Measurements from ENCODE around the gene DHDH.

DHDH gene

DNA sequence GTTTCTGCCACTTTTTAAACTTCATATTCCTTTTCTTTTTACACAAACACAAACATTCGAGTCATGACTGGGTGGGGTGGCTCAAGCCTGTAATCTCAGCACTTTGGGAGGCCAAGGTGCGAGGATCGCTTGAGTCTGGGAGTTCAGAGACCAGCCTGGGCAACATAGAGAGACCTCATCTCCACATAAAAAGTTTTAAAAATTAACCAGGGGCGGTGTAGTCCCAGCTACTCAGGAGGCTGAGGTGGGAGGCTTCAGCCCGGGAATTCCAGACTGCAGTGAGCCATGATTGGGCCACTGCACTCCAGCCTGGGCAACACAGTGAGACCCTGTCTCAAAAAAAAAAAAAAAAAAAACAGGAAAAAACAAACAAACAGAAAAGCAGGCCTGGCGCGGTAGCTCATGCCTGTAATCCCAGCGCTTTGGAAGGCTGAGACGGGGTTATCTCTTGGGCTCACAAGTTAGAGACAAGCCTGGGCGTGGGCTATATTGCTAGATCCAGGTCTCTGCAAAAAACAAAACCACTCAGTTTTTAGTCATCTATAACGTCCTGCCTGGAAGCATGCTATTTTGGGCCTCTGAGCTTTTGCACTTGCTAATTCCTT, 20.6 kb downstream of the DHDH start:
- H3K4me3 Mint-ChIP-seq = peak overlapping the region; percentile 92 to 97
- no peak for ATAC-seq
- H3K27me3 Mint-ChIP-seq = no peaks in the 10 kb centered on the region
- no peaks in the 10 kb centered on the region for H3K9me3 Mint-ChIP-seq
- no peak for DNase-seq
- peak overlapping the region; percentile 94 to 99 for H3K27ac Mint-ChIP-seq
- H3K4me1 Mint-ChIP-seq = peaks cover 47% of the 10 kb centered on the region

DNA sequence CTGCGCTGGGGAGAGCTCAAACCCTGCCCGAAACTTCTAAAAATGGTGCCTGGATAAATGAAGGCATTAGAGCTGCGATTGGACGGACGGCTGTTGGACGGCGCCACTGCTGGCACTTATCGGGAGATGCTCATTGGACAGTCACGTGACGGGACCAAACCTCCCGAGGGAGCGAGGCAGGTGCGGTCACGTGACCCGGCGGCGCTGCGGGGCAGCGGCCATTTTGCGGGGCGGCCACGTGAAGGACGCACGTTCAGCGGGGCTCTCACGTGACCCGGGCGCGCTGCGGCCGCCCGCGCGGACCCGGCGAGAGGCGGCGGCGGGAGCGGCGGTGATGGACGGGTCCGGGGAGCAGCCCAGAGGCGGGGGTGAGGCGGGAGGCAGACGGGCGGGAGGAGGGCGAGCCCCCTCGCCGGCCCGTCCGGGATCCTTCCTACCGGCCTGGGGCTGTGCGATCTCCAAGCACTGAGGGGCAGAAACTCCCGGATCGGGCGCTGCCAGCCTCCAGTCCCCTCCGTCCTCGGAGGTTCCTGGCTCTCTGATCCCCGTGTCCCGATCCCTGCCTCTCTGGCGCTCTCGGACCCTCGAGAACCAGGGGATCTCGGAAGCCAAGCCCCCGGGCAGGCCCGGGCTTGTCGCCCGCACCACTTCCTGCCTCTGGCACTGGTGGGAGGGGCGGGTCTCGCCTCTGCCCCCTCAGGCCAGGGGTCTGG, 21.3 kb downstream of the DHDH start, which contains the start of gene BAX:
Gene BAX, plus strand, starts transcription at position 281 of the 713 bp plus-strand sequence. Its CDS starts 54 bp downstream, at position 335.
- Mint-ChIP-seq H3K9me3 (no peaks in the 10 kb centered on the region), H3K4me1 (peaks cover 53% of the 10 kb centered on the region), H3K27ac (peak within 1 kb of the TSS; percentile 96 to 99), H3K4me3 (peak within 1 kb of the TSS; percentile 97 to 98), H3K27me3 (no peaks in the 10 kb centered on the region)
- DNase-seq = peak; percentile 94 to 97
- ATAC-seq = peak; percentile 88

DNA sequence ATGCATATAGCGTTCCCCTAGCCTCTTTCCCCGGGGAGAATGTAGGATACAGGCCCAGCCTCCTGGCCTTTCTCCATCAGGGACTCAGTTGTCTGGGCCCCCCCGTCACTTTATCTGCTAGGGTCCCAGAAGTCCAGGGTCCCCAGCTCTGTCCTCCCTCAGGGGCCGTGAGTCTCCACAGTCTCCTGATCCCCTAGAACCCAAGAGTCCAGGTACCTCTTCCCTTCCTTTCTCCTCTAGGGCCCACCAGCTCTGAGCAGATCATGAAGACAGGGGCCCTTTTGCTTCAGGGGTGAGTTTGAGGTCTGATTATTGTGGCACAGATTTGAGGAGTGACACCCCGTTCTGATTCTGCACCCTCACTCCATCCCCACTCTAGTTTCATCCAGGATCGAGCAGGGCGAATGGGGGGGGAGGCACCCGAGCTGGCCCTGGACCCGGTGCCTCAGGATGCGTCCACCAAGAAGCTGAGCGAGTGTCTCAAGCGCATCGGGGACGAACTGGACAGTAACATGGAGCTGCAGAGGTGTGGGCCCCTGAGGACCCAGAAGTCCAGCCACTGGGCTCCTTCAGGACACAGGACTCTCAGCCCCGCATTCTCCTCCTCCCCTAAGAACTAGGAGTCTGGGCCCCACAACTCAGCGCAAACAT, 21.9 kb downstream of the DHDH start:
- DNase-seq = no peak
- Mint-ChIP-seq H3K4me1 (peaks cover 54% of the 10 kb centered on the region), H3K27me3 (no peaks in the 10 kb centered on the region), H3K27ac (peak overlapping the region; percentile 96 to 99), H3K9me3 (no peaks in the 10 kb centered on the region), H3K4me3 (peak overlapping the region; percentile 97 to 98)
- ATAC-seq = no peak

DNA sequence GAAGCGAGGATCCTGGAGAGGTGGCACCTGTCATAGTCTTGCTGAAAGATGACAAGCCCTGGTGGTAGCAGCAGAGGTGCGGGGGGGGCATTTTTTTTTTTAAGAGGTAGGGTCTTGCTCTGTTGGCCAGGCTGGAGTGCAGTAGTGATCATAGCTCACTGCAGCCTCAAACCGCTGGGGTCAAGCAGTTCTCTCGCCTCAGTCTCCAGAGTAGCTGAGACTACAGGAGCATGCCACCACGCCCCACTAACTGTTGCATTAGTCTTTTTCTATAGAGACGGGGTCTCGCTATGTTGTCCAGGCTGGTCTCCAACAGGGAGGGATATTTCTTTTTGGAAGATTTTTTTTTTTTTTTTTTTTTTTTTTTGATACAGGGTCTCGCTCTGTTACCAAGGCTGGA, 24.5 kb downstream of the DHDH start:
- DNase-seq (no peak), ATAC-seq (no peak)
- no peak overlapping the region for H3K4me3 Mint-ChIP-seq
- H3K27me3 Mint-ChIP-seq = no peaks in the 10 kb centered on the region
- no peaks in the 10 kb centered on the region for H3K9me3 Mint-ChIP-seq
- peak overlapping the region in 1 of 2 donors; percentile 59 for H3K27ac Mint-ChIP-seq
- H3K4me1 Mint-ChIP-seq = peaks cover 77% of the 10 kb centered on the region

DNA sequence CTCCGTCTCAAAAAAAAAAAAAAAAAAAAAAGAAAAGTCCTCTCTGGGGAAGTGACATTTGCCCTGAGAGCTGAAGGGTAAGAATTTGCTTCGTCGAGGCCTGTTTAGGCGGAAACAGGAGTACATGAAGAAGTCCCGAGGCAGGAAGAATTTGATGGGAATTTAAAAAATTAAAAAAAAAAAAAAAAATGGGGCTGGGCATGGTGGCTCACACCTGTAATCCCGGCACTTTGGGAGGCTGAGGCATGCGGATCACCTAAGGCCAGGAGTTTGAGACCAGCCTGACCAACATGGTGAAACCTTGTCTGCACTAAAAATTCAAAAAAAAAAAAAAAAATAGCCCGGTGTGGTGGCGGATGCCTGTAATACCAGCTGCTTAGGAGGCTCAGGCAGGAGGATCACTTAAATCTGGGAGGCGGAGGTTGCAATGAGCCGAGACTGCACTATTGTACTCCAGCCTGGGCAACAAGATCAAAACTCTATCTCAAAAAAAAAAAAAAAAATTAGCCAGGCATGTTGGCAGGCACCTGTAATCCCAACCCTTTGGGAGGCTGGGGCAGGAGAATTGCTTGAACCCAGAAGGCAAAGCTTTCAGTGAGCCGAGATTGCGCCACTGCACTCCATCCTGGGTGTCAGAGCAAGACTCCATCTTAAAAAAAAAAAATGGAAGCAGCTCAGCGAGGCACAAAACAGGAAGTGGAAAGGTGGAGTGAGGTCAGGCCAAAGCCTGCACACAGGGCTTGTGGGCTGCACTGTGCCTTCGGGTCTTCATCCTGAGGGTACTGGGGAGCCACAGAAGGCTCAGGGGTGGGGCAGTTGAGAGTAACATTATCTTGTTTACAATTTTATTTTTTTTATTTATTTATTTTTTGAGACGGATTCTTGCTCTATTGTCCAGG, 26.1 kb downstream of the DHDH start:
- Mint-ChIP-seq H3K9me3 (no peaks in the 10 kb centered on the region), H3K27me3 (no peaks in the 10 kb centered on the region), H3K4me3 (no peak overlapping the region), H3K4me1 (peaks cover 85% of the 10 kb centered on the region), H3K27ac (no peak overlapping the region)
- no peak for DNase-seq
- ATAC-seq = no peak

DNA sequence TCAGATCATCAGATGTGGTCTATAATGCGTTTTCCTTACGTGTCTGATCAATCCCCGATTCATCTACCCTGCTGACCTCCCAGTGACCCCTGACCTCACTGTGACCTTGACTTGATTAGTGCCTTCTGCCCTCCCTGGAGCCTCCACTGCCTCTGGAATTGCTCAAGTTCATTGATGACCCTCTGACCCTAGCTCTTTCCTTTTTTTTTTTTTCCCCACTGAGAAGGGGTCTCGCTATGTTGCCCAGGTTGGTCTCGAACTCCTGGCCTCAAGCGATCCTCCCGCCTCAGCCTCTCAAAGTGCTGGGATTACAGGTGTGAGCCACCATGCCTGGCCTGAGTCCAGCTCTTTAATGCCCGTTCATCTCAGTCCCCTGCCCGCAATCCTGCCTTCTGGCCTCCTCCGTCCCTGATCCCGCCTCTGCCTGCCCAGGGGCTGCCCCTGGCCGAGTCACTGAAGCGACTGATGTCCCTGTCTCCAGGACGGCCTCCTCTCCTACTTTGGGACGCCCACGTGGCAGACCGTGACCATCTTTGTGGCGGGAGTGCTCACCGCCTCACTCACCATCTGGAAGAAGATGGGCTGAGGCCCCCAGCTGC, 27.7 kb downstream of the DHDH start:
- ATAC-seq (no peak), DNase-seq (peak in 1 of 2 donors; percentile 30)
- Mint-ChIP-seq H3K9me3 (no peaks in the 10 kb centered on the region), H3K27me3 (no peaks in the 10 kb centered on the region), H3K27ac (peak overlapping the region in 1 of 2 donors; percentile 85), H3K4me1 (peaks cover 87% of the 10 kb centered on the region), H3K4me3 (peak overlapping the region in 1 of 2 donors; percentile 10)

DNA sequence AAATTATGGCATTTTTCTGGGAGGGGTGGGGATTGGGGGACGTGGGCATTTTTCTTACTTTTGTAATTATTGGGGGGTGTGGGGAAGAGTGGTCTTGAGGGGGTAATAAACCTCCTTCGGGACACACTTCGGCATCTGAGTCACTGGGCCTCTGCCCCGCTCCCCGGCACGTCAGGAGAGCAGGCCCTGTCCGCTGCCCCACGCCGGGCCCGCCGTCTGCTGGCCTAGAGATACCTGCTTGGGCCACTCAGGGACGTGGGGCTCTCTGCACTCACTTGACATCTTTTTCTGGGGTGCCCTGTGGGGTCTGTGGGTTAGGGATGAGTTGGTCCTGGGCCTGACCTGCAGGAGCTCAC, 28.2 kb downstream of the DHDH start:
- DNase-seq (peak in 1 of 2 donors; percentile 27), ATAC-seq (no peak)
- peak overlapping the region; percentile 93 to 98 for H3K27ac Mint-ChIP-seq
- H3K4me3 Mint-ChIP-seq = peak overlapping the region; percentile 92 to 96
- peaks cover 87% of the 10 kb centered on the region for H3K4me1 Mint-ChIP-seq
- H3K27me3 Mint-ChIP-seq = no peaks in the 10 kb centered on the region
- no peaks in the 10 kb centered on the region for H3K9me3 Mint-ChIP-seq

DNA sequence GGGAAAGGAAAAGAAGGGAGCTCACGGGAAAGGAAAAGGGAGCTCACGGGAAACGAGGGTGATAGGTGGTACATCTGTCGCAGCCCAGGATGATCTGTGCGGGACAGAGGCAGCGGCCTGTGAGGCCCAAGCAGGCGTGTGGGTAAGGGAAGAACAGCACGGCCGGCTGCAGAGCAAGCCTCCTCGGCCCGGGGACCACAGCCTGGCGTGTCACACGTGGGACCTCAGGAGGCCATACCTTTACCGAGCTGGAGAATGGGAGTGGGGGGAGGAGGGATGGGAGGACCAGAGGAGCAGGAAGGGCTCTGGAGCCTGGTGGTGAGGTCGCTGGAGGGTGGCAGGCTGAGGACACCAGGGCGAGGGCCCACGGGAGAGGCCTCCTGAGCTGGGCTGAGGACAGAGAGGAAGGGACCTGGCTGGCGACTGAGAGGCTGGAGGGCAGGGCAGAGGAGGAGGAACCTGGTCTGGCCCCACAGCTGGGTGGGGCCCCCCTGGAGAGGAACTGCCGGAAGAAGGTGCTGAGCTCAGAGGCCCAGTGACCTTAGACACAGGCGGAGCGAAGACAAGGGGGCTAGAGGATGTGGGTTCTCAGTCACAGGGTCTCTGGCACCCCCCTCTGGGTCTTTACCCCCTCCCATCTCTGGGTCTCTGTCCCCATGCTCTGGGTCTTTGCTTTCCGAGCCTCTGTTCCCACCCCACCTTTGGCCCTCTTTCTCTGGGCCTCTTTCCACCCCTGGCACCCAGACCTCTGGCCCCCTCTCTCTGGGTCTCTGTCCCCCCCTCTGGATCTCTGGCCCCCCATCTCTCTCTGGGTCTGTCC, 28.7 kb downstream of the DHDH start:
- Mint-ChIP-seq H3K27ac (peak overlapping the region; percentile 93 to 98), H3K27me3 (no peaks in the 10 kb centered on the region), H3K4me1 (peaks cover 87% of the 10 kb centered on the region), H3K4me3 (peak overlapping the region; percentile 92 to 96), H3K9me3 (no peaks in the 10 kb centered on the region)
- ATAC-seq (peak; percentile 43), DNase-seq (peak; percentile 55 to 70)

DNA sequence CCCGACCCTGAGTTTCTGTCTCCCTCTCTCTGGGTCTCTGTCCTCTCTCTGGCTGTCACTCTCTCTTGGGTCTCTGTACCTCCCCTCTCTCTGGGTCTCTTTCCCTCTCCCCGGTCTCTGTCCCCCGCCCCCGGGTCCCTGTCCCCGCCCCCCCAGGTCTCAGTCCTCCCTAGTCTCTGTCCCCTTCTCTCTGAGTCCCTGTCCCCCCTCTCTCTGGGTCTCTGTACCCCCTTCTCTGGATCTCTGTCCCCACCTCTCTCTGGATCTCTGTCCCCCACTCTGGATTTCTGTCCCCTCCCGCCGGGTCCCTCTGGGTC, 29.3 kb downstream of the DHDH start:
- H3K4me1 Mint-ChIP-seq = peaks cover 87% of the 10 kb centered on the region
- H3K9me3 Mint-ChIP-seq = no peaks in the 10 kb centered on the region
- ATAC-seq = no peak
- no peaks in the 10 kb centered on the region for H3K27me3 Mint-ChIP-seq
- H3K27ac Mint-ChIP-seq = peak overlapping the region; percentile 93 to 98
- H3K4me3 Mint-ChIP-seq = peak overlapping the region; percentile 92 to 96
- DNase-seq = no peak

DNA sequence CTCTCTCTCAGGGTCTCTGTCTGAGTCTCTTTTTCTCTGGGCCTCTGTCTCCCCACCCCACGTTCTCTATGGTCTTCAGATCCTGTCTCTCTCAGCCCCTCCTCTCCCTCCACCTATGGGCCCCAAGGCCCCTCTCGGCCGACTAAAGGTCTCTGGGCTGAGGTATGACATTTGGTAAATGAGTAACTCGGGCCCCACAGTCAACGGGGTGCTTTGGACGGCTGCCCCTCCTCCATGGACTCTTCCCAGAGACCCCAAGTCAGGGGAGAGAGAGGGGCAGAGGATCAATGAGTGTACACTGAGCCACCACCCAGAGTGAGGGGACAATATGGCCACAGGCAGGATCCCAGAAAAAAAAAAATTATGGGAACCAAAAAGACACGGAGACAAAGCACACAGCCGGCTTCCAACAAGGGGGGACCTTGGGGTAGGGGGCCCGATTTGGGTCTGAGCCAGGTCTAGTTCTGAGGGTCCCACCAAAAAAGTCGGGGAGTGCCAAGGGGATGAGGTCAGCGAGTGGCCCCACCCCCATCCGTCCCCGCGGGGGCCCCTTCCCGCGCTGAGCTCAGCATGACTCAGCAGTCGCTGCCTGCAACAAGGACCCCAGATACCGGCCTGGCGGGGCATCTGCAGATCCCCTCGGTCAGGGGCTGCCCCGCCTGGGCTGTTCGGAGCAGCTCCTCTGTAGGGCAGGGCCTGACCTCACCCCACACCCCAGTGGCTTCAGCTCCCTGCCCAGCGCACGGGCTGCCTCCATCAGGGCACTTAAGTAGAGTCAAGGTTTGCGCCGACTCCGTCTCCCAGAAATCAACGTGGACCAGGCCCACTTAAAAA, 30.1 kb downstream of the DHDH start:
- Mint-ChIP-seq H3K27me3 (no peaks in the 10 kb centered on the region), H3K27ac (peak overlapping the region; percentile 93 to 98), H3K4me3 (peak overlapping the region; percentile 92 to 96), H3K4me1 (peaks cover 89% of the 10 kb centered on the region), H3K9me3 (no peaks in the 10 kb centered on the region)
- ATAC-seq (peak; percentile 35), DNase-seq (peak; percentile 69 to 83)

DNA sequence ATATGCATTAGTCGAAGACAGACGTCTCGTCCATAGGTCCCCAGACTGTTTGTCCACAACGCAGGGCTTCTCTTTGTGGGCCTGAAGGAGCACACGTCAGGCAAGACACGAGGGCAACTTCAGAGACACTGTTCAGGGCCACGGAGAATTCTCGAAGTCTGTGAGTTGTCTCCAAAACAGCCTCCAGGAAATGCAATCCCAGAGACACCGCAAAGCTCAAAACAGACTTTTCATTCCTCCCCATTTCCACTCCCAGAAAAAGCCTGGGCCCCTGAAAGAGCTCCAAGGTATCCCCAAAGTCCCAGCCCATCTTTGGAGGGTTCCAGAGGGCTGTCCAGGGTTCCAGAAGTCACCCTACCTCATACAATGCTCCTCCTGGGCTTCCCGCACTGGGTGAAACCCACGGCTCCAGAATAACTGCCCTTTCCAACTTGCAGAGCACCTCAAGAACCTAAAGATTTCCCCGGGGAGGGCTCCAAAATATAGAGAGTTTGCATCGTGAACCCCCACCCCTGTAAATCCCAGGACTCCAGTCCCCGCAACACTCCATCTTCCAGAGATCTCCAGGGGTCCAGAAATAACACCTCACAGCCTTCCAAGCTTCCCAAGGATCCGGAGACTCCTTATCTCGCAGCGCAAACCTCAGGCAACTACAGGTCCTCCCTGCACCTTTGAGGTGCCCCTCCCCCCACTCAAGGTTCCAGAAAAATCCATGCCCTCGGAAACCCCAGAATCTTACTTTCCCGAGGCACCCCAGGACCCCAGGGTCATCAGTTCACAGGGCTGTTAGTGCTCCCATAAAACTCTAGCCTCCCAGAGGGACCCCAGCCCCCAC, 30.9 kb downstream of the DHDH start:
- H3K27ac Mint-ChIP-seq = peak overlapping the region; percentile 93 to 98
- no peak for ATAC-seq
- H3K27me3 Mint-ChIP-seq = no peaks in the 10 kb centered on the region
- no peaks in the 10 kb centered on the region for H3K9me3 Mint-ChIP-seq
- H3K4me1 Mint-ChIP-seq = peaks cover 85% of the 10 kb centered on the region
- H3K4me3 Mint-ChIP-seq = peak overlapping the region; percentile 92 to 96
- DNase-seq = peak in 1 of 2 donors; percentile 26

DNA sequence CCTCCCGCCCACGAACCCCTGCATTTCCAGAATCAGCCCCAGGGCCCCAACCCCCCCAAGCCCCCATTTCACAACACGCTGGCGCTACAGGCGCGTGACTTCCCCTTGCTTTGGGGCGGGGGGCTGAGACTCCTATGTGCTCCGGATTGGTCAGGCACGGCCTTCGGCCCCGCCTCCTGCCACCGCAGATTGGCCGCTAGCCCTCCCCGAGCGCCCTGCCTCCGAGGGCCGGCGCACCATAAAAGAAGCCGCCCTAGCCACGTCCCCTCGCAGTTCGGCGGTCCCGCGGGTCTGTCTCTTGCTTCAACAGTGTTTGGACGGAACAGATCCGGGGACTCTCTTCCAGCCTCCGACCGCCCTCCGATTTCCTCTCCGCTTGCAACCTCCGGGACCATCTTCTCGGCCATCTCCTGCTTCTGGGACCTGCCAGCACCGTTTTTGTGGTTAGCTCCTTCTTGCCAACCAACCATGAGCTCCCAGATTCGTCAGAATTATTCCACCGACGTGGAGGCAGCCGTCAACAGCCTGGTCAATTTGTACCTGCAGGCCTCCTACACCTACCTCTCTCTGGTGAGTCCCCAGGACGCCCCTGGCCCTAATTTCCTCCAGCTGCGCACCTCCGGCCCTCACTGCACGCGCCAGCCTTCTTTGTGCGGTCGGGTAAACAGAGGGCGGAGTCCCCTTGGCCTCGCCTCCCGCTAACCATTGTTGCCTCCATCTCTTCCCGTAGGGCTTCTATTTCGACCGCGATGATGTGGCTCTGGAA, 31.7 kb downstream of the DHDH start, which contains the start of gene FTL:
Gene FTL, plus strand, starts transcription at position 270 of the 766 bp plus-strand sequence. Its CDS starts 199 bp downstream, at position 469.
- peak; percentile 95 for DNase-seq
- peaks cover 82% of the 10 kb centered on the region for H3K4me1 Mint-ChIP-seq

More for the DNA sequence above, 31.7 kb downstream of the DHDH start, which contains the start of gene FTL:
- peak; percentile 73 for ATAC-seq
- H3K27me3 Mint-ChIP-seq = no peaks in the 10 kb centered on the region
- peak within 1 kb of the TSS; percentile 92 to 96 for H3K4me3 Mint-ChIP-seq
- H3K27ac Mint-ChIP-seq = peak within 1 kb of the TSS; percentile 96 to 98
- H3K9me3 Mint-ChIP-seq = no peaks in the 10 kb centered on the region

Measured in stimulated activated naive CD8-positive, alpha-beta T cell treated with anti-CD3 and anti-CD28 coated beads, Interleukin-15, amount 100 ng/mL, for 72 hours (primary cell).